Effector memory CD4-positive, alpha-beta T cell (primary cell): ENCODE results near the gene NUP43.

Source experiments
- DNase-seq, 3 donors: peaks; one replicate each; pipeline ENCODE4 v3.0.0-alpha.2; 2020
- H3K27ac ChIP-seq: 2 replicates; pipeline ENCODE4 v1.7.0; 2013; ENCODE audit warnings: mild to moderate bottlenecking, low read length, moderate library complexity; ENCODE audit not compliant: insufficient read depth, poor library complexity, severe bottlenecking
- H3K27me3 ChIP-seq: replicated peaks from 2 replicates; pipeline ENCODE4 v1.7.0; 2013; ENCODE audit warnings: mild to moderate bottlenecking, low read length; ENCODE audit not compliant: insufficient read depth, control insufficient read depth, poor library complexity, severe bottlenecking
- H3K36me3 ChIP-seq: 2 replicates; pipeline ENCODE4 v1.7.0; 2013; ENCODE audit warnings: mild to moderate bottlenecking, low read length, moderate library complexity; ENCODE audit not compliant: control insufficient read depth, insufficient read depth
- H3K4me1 ChIP-seq: 2 replicates; pipeline ENCODE4 v1.7.0; 2013; ENCODE audit warnings: low read length, mild to moderate bottlenecking; ENCODE audit not compliant: control insufficient read depth, insufficient read depth, poor library complexity, severe bottlenecking
- H3K4me3 ChIP-seq: 2 replicates; pipeline ENCODE4 v1.7.0; 2013; ENCODE audit warnings: low read length, low read depth, mild to moderate bottlenecking; ENCODE audit not compliant: insufficient read depth, poor library complexity, severe bottlenecking
- H3K9me3 ChIP-seq: 2 replicates; pipeline ENCODE4 v1.7.0; 2013; ENCODE audit warnings: mild to moderate bottlenecking, low read length, moderate library complexity; ENCODE audit not compliant: control insufficient read depth
- total RNA-seq, 3 donors: gene quantifications; one replicate each; lab custom pipeline; 2026; lab: John Stamatoyannopoulos, UW

The NUP43 gene
- 14.4 to 25.4 (median 21.8) reads per million in 3 donors for total RNA-seq

- Histone ChIP-seq H3K9me3 (no peaks in the 10 kb centered on the region), H3K4me1 (peaks cover 20% of the 10 kb centered on the region), H3K27ac (peak within 1 kb of the TSS; percentile 62), H3K36me3 (peaks cover 10% of the 10 kb centered on the region), H3K4me3 (peak within 1 kb of the TSS; percentile 72), H3K27me3 (no peaks in the 10 kb centered on the region)
- peak; percentile 79 to 83 (median 81) for DNase-seq
Observed at GRCh38 chr6:149746147-149746946, at the start of gene NUP43. Gene NUP43, minus strand, starts transcription at chr6:149746529. Its CDS starts 34 bp downstream, at chr6:149746495.

GRCh38 chr6:149783551-149783950 is 37.2 kb upstream of the NUP43 start:
- Histone ChIP-seq H3K4me3 (no peak overlapping the region), H3K4me1 (no peaks in the 10 kb centered on the region), H3K9me3 (no peaks in the 10 kb centered on the region), H3K27me3 (no peaks in the 10 kb centered on the region), H3K27ac (no peak overlapping the region), H3K36me3 (no peaks in the 10 kb centered on the region)
- no peak for DNase-seq

- Histone ChIP-seq H3K27ac (no peak overlapping the region), H3K4me3 (no peak overlapping the region), H3K27me3 (no peaks in the 10 kb centered on the region)
Observed at GRCh38 chr6:149782337-149782736, 36.0 kb upstream of the NUP43 start.

GRCh38 chr6:149781715-149782114 is 35.4 kb upstream of the NUP43 start:
- no peak for DNase-seq
- Histone ChIP-seq H3K4me3 (no peak overlapping the region), H3K27ac (no peak overlapping the region), H3K27me3 (no peaks in the 10 kb centered on the region), H3K4me1 (no peaks in the 10 kb centered on the region), H3K36me3 (no peaks in the 10 kb centered on the region), H3K9me3 (no peaks in the 10 kb centered on the region)

More at GRCh38 chr6:149782337-149782736, 36.0 kb upstream of the NUP43 start:
- no peaks in the 10 kb centered on the region for H3K9me3 ChIP-seq
- no peaks in the 10 kb centered on the region for H3K4me1 ChIP-seq
- DNase-seq, result no peak
- no peaks in the 10 kb centered on the region for H3K36me3 ChIP-seq

GRCh38 chr6:149779644-149779963 is 33.3 kb upstream of the NUP43 start:
- no peaks in the 10 kb centered on the region for H3K4me1 ChIP-seq
- H3K4me3 ChIP-seq, result no peak overlapping the region
- H3K9me3 ChIP-seq, result no peaks in the 10 kb centered on the region
- DNase-seq, result no peak
- H3K27me3 ChIP-seq, result no peaks in the 10 kb centered on the region
- H3K36me3 ChIP-seq, result no peaks in the 10 kb centered on the region
- H3K27ac ChIP-seq, result no peak overlapping the region

GRCh38 chr6:149777624-149778023 is 31.3 kb upstream of the NUP43 start:
- DNase-seq, result no peak
- Histone ChIP-seq H3K36me3 (no peaks in the 10 kb centered on the region), H3K4me1 (no peaks in the 10 kb centered on the region)

GRCh38 chr6:149771925-149772324 is 25.6 kb upstream of the NUP43 start:
- no peak overlapping the region for H3K4me3 ChIP-seq
- H3K36me3 ChIP-seq, result peaks cover 7% of the 10 kb centered on the region
- no peaks in the 10 kb centered on the region for H3K27me3 ChIP-seq
- no peaks in the 10 kb centered on the region for H3K9me3 ChIP-seq
- no peak for DNase-seq
- H3K4me1 ChIP-seq, result no peaks in the 10 kb centered on the region
- no peak overlapping the region for H3K27ac ChIP-seq

More at GRCh38 chr6:149777624-149778023, 31.3 kb upstream of the NUP43 start:
- Histone ChIP-seq H3K27me3 (no peaks in the 10 kb centered on the region), H3K9me3 (no peaks in the 10 kb centered on the region), H3K4me3 (no peak overlapping the region), H3K27ac (no peak overlapping the region)

GRCh38 chr6:149771185-149771584 is 24.9 kb upstream of the NUP43 start:
- no peak for DNase-seq
- no peaks in the 10 kb centered on the region for H3K9me3 ChIP-seq
- peaks cover 8% of the 10 kb centered on the region for H3K36me3 ChIP-seq

GRCh38 chr6:149769676-149770075 is 23.3 kb upstream of the NUP43 start:
- Histone ChIP-seq H3K9me3 (no peaks in the 10 kb centered on the region), H3K36me3 (peaks cover 10% of the 10 kb centered on the region), H3K4me1 (no peaks in the 10 kb centered on the region), H3K27ac (no peak overlapping the region), H3K4me3 (no peak overlapping the region), H3K27me3 (no peaks in the 10 kb centered on the region)
- DNase-seq, result no peak

More at GRCh38 chr6:149771185-149771584, 24.9 kb upstream of the NUP43 start:
- Histone ChIP-seq H3K27me3 (no peaks in the 10 kb centered on the region), H3K27ac (no peak overlapping the region), H3K4me1 (no peaks in the 10 kb centered on the region), H3K4me3 (no peak overlapping the region)

- peaks cover 3% of the 10 kb centered on the region for H3K36me3 ChIP-seq
- H3K9me3 ChIP-seq, result no peaks in the 10 kb centered on the region
- H3K4me3 ChIP-seq, result no peak overlapping the region
- H3K27ac ChIP-seq, result no peak overlapping the region
- no peaks in the 10 kb centered on the region for H3K4me1 ChIP-seq
- DNase-seq, result no peak
- no peaks in the 10 kb centered on the region for H3K27me3 ChIP-seq
Observed at GRCh38 chr6:149766156-149766769, 19.9 kb upstream of the NUP43 start.
